Activated naive CD8-positive, alpha-beta T cell treated with anti-CD3 and anti-CD28 coated beads for 36 hours (primary cell): ENCODE results near the gene HS3ST5. TPM values are rescaled to one million over a fixed set of nuclear protein-coding genes. Genes with fewer than 3 reads are reported as not detected.

Experiments used
- DNase-seq: peaks from one replicate; pipeline ENCODE4 v3.0.0; 2021
- H3K27ac Mint-ChIP-seq: one replicate; pipeline ENCODE4 v1.8.0; 2022; ENCODE audit warnings: mild to moderate bottlenecking, moderate library complexity, mixed read lengths
- H3K27me3 Mint-ChIP-seq: one replicate; pipeline ENCODE4 v1.8.0; 2022; ENCODE audit warnings: mild to moderate bottlenecking, mixed read lengths
- H3K36me3 Mint-ChIP-seq: one replicate; pipeline ENCODE4 v1.8.0; 2021; ENCODE audit warnings: mild to moderate bottlenecking, mixed read lengths
- H3K4me1 Mint-ChIP-seq: one replicate; pipeline ENCODE4 v1.8.0; 2021; ENCODE audit warnings: mixed read lengths
- H3K4me3 Mint-ChIP-seq: one replicate; pipeline ENCODE4 v1.8.0; 2022; ENCODE audit warnings: mild to moderate bottlenecking, moderate library complexity, mixed read lengths
- H3K9me3 Mint-ChIP-seq: one replicate; pipeline ENCODE4 v1.8.0; 2022; ENCODE audit warnings: mixed read lengths
- total RNA-seq, 2 experiments: library from RNA; stranded (reverse); gene quantifications; one replicate each; pipeline ENCODE4 v1.2.3, GENCODE V29; 2021

Gene HS3ST5
- total RNA-seq, 2 experiments from 2014 or later: not detected

GRCh38 chr6:114203460-114203859 is 139.4 kb downstream of the HS3ST5 start:
- H3K4me3 Mint-ChIP-seq: no peak overlapping the region
- no peaks in the 10 kb centered on the region for H3K36me3 Mint-ChIP-seq
- no peak for DNase-seq
- H3K27ac Mint-ChIP-seq: no peak overlapping the region
- no peaks in the 10 kb centered on the region for H3K4me1 Mint-ChIP-seq
- no peaks in the 10 kb centered on the region for H3K9me3 Mint-ChIP-seq
- no peaks in the 10 kb centered on the region for H3K27me3 Mint-ChIP-seq

DNA sequence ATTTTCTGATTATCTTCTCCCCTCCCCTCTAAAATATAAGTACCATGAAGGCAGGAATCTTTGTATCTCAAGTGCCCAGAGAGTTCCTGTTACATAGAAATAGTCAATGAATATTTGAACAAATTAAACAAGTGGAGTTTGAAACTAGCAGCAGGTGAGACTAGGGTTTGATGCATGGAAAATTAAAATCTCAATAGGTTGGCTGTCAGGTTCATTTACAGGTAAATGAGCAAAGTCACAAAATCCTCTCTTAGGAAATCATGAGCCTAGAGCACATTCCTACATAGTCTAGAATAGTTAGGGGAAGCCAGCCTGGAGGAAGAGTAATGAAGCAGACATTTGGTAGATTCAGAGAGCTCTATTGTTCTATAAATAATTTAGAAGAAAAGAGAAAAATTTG is 140.4 kb downstream of the HS3ST5 start:
- H3K27ac Mint-ChIP-seq: no peak overlapping the region
- DNase-seq: no peak
- H3K4me3 Mint-ChIP-seq: no peak overlapping the region
- H3K9me3 Mint-ChIP-seq: no peaks in the 10 kb centered on the region
- no peaks in the 10 kb centered on the region for H3K4me1 Mint-ChIP-seq
- no peaks in the 10 kb centered on the region for H3K36me3 Mint-ChIP-seq
- H3K27me3 Mint-ChIP-seq: no peaks in the 10 kb centered on the region

- DNase-seq: no peak
These were observed 141.9 kb downstream of the HS3ST5 start for GRCh38 chr6:114200891-114201290.

GRCh38 chr6:114195631-114196403 is 147.0 kb downstream of the HS3ST5 start:
- H3K4me3 Mint-ChIP-seq: no peak overlapping the region
- no peaks in the 10 kb centered on the region for H3K4me1 Mint-ChIP-seq
- no peaks in the 10 kb centered on the region for H3K9me3 Mint-ChIP-seq
- no peaks in the 10 kb centered on the region for H3K36me3 Mint-ChIP-seq
- DNase-seq: no peak
- H3K27ac Mint-ChIP-seq: no peak overlapping the region
- no peaks in the 10 kb centered on the region for H3K27me3 Mint-ChIP-seq

More at GRCh38 chr6:114200891-114201290, 141.9 kb downstream of the HS3ST5 start:
- Mint-ChIP-seq H3K4me1 (no peaks in the 10 kb centered on the region), H3K9me3 (no peaks in the 10 kb centered on the region), H3K36me3 (no peaks in the 10 kb centered on the region), H3K27ac (no peak overlapping the region), H3K27me3 (no peaks in the 10 kb centered on the region), H3K4me3 (no peak overlapping the region)

GRCh38 chr6:114195027-114195365 is 147.8 kb downstream of the HS3ST5 start:
- no peak overlapping the region for H3K27ac Mint-ChIP-seq
- no peaks in the 10 kb centered on the region for H3K9me3 Mint-ChIP-seq

DNA sequence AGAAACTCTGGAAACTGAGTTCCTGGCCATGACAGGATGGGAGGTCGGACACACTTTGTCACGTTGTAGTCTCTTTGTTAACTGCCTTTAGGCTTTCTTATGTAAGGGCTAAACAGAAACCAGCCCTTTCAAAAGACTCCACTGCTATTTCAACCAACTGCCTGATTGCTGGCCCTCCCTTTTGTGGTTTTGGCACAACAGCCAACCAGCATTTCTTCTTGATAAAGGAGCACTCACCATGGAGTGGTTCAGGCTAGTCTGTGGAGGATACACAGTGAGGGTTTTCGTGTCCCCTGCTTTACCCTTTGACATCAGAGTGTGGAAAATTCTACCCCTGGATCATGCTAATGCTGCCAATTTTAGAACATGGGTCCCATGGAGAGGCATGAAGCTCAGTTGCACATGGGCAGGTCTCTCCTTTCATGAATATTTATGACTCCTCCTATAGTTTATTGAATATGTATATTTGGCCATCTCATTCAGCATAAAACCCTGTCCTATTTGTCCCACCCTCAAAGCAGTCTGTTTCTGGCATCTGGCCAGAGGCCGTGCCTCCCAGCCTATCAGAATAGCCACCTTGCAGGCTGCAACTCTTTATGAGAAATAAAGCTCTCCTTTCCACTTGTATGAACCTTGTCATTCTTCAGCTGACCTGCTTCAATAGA is 148.3 kb downstream of the HS3ST5 start:
- no peaks in the 10 kb centered on the region for H3K9me3 Mint-ChIP-seq
- H3K36me3 Mint-ChIP-seq: no peaks in the 10 kb centered on the region
- H3K4me1 Mint-ChIP-seq: no peaks in the 10 kb centered on the region
- H3K27me3 Mint-ChIP-seq: no peaks in the 10 kb centered on the region
- no peak overlapping the region for H3K27ac Mint-ChIP-seq
- DNase-seq: no peak
- H3K4me3 Mint-ChIP-seq: no peak overlapping the region

More at GRCh38 chr6:114195027-114195365, 147.8 kb downstream of the HS3ST5 start:
- DNase-seq: no peak
- Mint-ChIP-seq H3K4me1 (no peaks in the 10 kb centered on the region), H3K36me3 (no peaks in the 10 kb centered on the region), H3K4me3 (no peak overlapping the region), H3K27me3 (no peaks in the 10 kb centered on the region)

DNA sequence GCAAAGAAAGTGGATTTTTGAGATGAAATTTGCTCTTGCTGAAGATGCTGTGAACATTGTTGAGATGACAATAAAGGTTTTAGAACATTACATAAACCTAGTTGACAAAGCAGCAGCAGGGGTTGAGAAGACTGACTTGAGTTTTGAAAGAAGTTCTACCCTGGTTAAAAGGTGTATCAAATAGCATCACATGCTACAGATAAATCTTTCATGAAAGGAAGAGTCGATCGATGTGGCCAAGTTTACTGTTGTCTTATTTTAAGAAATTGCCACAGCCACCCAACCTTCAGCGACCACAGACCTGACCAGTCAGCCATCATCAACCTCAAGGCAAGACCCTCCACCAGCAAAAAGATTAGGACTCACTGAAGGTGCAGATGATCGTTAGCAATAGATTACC is 155.3 kb downstream of the HS3ST5 start:
- Mint-ChIP-seq H3K9me3 (no peaks in the 10 kb centered on the region), H3K4me1 (no peaks in the 10 kb centered on the region), H3K27me3 (peaks cover 4% of the 10 kb centered on the region), H3K27ac (no peak overlapping the region), H3K4me3 (no peak overlapping the region), H3K36me3 (no peaks in the 10 kb centered on the region)
- DNase-seq: no peak

DNA sequence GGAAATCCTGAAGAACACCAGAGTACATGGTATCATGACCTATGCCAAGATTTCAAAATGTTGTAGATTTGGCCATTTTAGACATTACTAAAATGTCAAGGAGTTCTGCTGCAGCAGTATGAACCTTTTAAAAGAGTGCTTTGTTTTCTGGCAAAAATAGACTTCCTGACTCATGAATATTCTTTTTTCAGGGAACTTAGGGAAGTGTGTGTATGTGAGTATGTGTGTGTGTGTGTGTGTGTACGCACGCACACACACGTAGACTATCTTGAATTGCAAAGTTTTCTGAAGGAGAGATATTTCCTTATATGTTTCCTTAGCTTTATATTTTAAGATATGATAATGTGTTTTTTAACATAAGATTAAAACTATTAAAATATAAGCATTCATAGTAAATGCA is 161.2 kb downstream of the HS3ST5 start:
- H3K27ac Mint-ChIP-seq: no peak overlapping the region
- H3K4me3 Mint-ChIP-seq: no peak overlapping the region
- H3K27me3 Mint-ChIP-seq: peaks cover 4% of the 10 kb centered on the region
- no peaks in the 10 kb centered on the region for H3K9me3 Mint-ChIP-seq
- DNase-seq: no peak
- H3K4me1 Mint-ChIP-seq: no peaks in the 10 kb centered on the region
- no peaks in the 10 kb centered on the region for H3K36me3 Mint-ChIP-seq

GRCh38 chr6:114179411-114179810 is 163.4 kb downstream of the HS3ST5 start:
- H3K4me1 Mint-ChIP-seq: no peaks in the 10 kb centered on the region
- H3K27me3 Mint-ChIP-seq: peaks cover 4% of the 10 kb centered on the region
- no peaks in the 10 kb centered on the region for H3K9me3 Mint-ChIP-seq
- no peak overlapping the region for H3K4me3 Mint-ChIP-seq
- DNase-seq: no peak
- no peaks in the 10 kb centered on the region for H3K36me3 Mint-ChIP-seq
- H3K27ac Mint-ChIP-seq: no peak overlapping the region

- H3K4me1 Mint-ChIP-seq: no peaks in the 10 kb centered on the region
- no peak overlapping the region for H3K27ac Mint-ChIP-seq
- H3K36me3 Mint-ChIP-seq: no peaks in the 10 kb centered on the region
- no peak for DNase-seq
- no peaks in the 10 kb centered on the region for H3K9me3 Mint-ChIP-seq
- no peak overlapping the region for H3K4me3 Mint-ChIP-seq
- no peaks in the 10 kb centered on the region for H3K27me3 Mint-ChIP-seq
These were observed 166.1 kb downstream of the HS3ST5 start for GRCh38 chr6:114176726-114177125.

- no peaks in the 10 kb centered on the region for H3K27me3 Mint-ChIP-seq
- H3K4me3 Mint-ChIP-seq: no peak overlapping the region
- H3K4me1 Mint-ChIP-seq: no peaks in the 10 kb centered on the region
- H3K36me3 Mint-ChIP-seq: no peaks in the 10 kb centered on the region
- DNase-seq: no peak
- no peak overlapping the region for H3K27ac Mint-ChIP-seq
- H3K9me3 Mint-ChIP-seq: no peaks in the 10 kb centered on the region
These were observed 170.1 kb downstream of the HS3ST5 start for GRCh38 chr6:114172576-114173260.

DNA sequence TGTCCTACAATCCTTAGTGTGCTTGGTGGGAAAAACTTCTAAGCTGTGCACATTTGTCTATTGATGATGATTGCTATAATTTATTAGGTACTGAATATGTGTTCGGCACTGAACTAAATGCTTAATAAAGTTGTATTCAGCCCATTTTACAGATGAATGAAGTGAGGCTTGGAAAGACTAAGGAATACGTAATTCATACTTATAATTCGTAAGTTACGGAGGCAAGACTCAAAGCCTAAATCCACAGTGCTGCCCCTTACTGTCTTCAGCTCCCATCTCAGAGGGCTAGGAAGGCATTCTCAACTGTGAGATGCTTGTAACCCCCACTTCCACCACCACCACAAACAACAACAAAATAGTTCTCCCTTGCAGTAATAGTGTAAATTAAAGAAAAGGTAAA is 171.3 kb downstream of the HS3ST5 start:
- H3K4me3 Mint-ChIP-seq: no peak overlapping the region

DNA sequence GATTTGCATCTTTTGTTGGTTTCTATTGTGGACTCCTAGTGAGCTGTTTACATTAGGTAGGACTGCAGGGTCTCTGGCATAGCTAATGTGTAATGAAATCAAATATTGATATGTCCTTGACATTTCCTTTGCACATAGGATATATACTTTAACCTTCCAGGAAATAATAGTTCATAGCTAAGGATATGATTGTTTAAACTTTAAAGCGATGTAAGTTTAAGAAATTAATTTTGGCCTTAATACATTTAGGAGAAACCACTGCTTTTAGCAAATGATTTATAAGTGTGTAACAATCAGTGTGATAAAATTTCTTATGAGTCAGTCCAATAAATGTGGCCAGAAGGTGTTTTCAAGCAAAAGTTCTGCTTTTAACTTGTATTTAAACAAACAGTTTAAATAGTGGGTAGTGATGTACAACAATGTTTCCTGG is 171.8 kb downstream of the HS3ST5 start:
- no peaks in the 10 kb centered on the region for H3K9me3 Mint-ChIP-seq
- no peak overlapping the region for H3K27ac Mint-ChIP-seq
- no peaks in the 10 kb centered on the region for H3K4me1 Mint-ChIP-seq
- no peak overlapping the region for H3K4me3 Mint-ChIP-seq
- no peaks in the 10 kb centered on the region for H3K27me3 Mint-ChIP-seq
- no peaks in the 10 kb centered on the region for H3K36me3 Mint-ChIP-seq
- no peak for DNase-seq

More for the DNA sequence above, 171.3 kb downstream of the HS3ST5 start:
- no peaks in the 10 kb centered on the region for H3K4me1 Mint-ChIP-seq
- DNase-seq: no peak
- H3K9me3 Mint-ChIP-seq: no peaks in the 10 kb centered on the region
- no peaks in the 10 kb centered on the region for H3K36me3 Mint-ChIP-seq
- H3K27me3 Mint-ChIP-seq: no peaks in the 10 kb centered on the region
- no peak overlapping the region for H3K27ac Mint-ChIP-seq

- Mint-ChIP-seq H3K36me3 (no peaks in the 10 kb centered on the region), H3K27me3 (no peaks in the 10 kb centered on the region), H3K9me3 (no peaks in the 10 kb centered on the region), H3K27ac (no peak overlapping the region), H3K4me1 (no peaks in the 10 kb centered on the region), H3K4me3 (no peak overlapping the region)
- DNase-seq: no peak
These were observed 172.5 kb downstream of the HS3ST5 start for GRCh38 chr6:114170372-114170771.

GRCh38 chr6:114169763-114170162 is 173.1 kb downstream of the HS3ST5 start:
- no peak overlapping the region for H3K27ac Mint-ChIP-seq
- no peaks in the 10 kb centered on the region for H3K36me3 Mint-ChIP-seq
- H3K4me1 Mint-ChIP-seq: no peaks in the 10 kb centered on the region
- H3K9me3 Mint-ChIP-seq: no peaks in the 10 kb centered on the region
- no peak overlapping the region for H3K4me3 Mint-ChIP-seq
- H3K27me3 Mint-ChIP-seq: no peaks in the 10 kb centered on the region
- no peak for DNase-seq
